WERI-Rb-1 (cell line): ENCODE results near the gene DPF3.

Experiments used
- DNase-seq: peaks from one replicate; pipeline ENCODE4 v3.0.0-alpha.2; 2020
- H3K27ac ChIP-seq: fragments of 250-450 bp; sonication (Bioruptor Pico); 2 replicates; pipeline ENCODE4 v1.5.1; 2020; ENCODE audit warnings: mild to moderate bottlenecking, moderate library complexity
- H3K27me3 ChIP-seq: fragments of 250-450 bp; sonication (Bioruptor Pico); 2 replicates; pipeline ENCODE4 v1.5.1; 2021; ENCODE audit warnings: mild to moderate bottlenecking, low read depth, moderate library complexity; ENCODE audit not compliant: insufficient read depth, severe bottlenecking
- H3K36me3 ChIP-seq: fragments of 250-450 bp; sonication (Bioruptor Pico); 2 replicates; pipeline ENCODE4 v1.5.1; 2020; ENCODE audit warnings: mild to moderate bottlenecking, moderate library complexity
- H3K4me3 ChIP-seq: 2 replicates; pipeline ENCODE4 v1.5.1; 2011; ENCODE audit warnings: low read depth, mild to moderate bottlenecking, control low read depth, low read length
- H3K9me3 ChIP-seq: fragments of 250-450 bp; sonication (Bioruptor Pico); 2 replicates; pipeline ENCODE4 v1.5.1; 2021; ENCODE audit warnings: mild to moderate bottlenecking, moderate library complexity; ENCODE audit not compliant: severe bottlenecking
- TF ChIP-seq, protein P1 (sequence below): IDR thresholded peaks from 2 replicates; pipeline ENCODE4 v1.5.1; 2011; ENCODE audit warnings: low read depth, mild to moderate bottlenecking, control low read depth, inconsistent platforms, low read length

Gene DPF3

GRCh38 chr14:72574715-72575114, 319.2 kb downstream of the DPF3 start:
- no peak for DNase-seq
- peaks cover 5% of the 10 kb centered on the region for H3K9me3 ChIP-seq
- H3K27ac ChIP-seq, result no peak overlapping the region
- no peaks in the 10 kb centered on the region for H3K27me3 ChIP-seq
- H3K36me3 ChIP-seq, result no peaks in the 10 kb centered on the region
- TF ChIP-seq, protein P1, sequence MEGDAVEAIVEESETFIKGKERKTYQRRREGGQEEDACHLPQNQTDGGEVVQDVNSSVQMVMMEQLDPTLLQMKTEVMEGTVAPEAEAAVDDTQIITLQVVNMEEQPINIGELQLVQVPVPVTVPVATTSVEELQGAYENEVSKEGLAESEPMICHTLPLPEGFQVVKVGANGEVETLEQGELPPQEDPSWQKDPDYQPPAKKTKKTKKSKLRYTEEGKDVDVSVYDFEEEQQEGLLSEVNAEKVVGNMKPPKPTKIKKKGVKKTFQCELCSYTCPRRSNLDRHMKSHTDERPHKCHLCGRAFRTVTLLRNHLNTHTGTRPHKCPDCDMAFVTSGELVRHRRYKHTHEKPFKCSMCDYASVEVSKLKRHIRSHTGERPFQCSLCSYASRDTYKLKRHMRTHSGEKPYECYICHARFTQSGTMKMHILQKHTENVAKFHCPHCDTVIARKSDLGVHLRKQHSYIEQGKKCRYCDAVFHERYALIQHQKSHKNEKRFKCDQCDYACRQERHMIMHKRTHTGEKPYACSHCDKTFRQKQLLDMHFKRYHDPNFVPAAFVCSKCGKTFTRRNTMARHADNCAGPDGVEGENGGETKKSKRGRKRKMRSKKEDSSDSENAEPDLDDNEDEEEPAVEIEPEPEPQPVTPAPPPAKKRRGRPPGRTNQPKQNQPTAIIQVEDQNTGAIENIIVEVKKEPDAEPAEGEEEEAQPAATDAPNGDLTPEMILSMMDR, result no peak
- H3K4me3 ChIP-seq, result no peak overlapping the region

DNA sequence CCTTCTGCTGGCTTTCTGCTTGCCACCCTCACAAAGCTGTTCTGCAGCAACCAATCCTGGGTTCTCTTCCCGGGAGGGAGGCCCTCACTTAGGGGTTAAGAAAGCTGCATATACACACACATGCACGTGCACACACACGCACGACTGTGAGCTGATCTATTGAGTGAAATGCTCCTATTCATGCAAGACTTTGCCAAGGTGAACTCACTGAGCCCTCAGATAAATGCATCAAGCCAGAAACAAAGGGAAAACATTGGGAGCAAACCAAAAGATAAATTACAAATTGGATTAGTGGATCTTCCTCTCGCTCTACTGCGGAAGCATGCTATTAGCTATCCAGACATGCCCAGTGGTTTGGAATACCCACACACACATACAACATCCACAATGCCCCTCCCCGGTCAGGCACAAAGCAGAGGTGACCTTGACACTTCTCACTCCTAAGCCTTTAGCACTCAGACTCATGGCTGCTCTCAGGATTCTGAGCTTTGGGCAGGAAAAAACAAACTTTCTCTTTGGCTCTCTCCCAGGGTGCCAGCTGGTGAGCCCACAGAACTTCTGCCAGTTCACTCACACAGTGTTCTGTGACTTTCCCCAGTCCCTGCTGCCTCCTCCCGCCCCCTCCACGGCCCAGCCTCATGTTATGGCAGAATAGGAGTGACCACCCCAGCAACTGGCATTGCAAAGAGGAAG, 320.0 kb downstream of the DPF3 start:
- Histone ChIP-seq H3K9me3 (peaks cover 5% of the 10 kb centered on the region), H3K27me3 (no peaks in the 10 kb centered on the region), H3K36me3 (no peaks in the 10 kb centered on the region), H3K4me3 (no peak overlapping the region), H3K27ac (no peak overlapping the region)
- TF ChIP-seq, protein P1, result no peak
- DNase-seq, result no peak
